MM.1S (cell line): ENCODE data around the gene GPR32.

Experiments used
- DNase-seq: peaks from one replicate; pipeline ENCODE4 v3.0.0-alpha.2; 2015
- H2AFZ ChIP-seq: fragments of 300-600 bp; sonication (generic); 2 replicates; pipeline ENCODE4 v1.6.0; 2016; ENCODE audit warnings: antibody characterized with exemption, low read length
- H3F3A ChIP-seq: fragments of 300-600 bp; sonication (generic); 2 replicates; pipeline ENCODE4 v1.6.1; 2016; ENCODE audit warnings: mild to moderate bottlenecking, antibody characterized with exemption, low read length, moderate library complexity, mixed read lengths; ENCODE audit not compliant: insufficient read depth
- H3K27ac ChIP-seq: fragments of 300-600 bp; sonication (generic); 2 replicates; pipeline ENCODE4 v1.5.1; 2016; ENCODE audit warnings: mild to moderate bottlenecking, low read length
- H3K27me3 ChIP-seq: fragments of 300-600 bp; sonication (generic); replicated peaks from 2 replicates; pipeline ENCODE4 v1.6.0; 2016; ENCODE audit warnings: low read length; ENCODE audit not compliant: insufficient read depth
- H3K36me3 ChIP-seq: fragments of 300-600 bp; sonication (generic); replicated peaks from 2 replicates; pipeline ENCODE4 v1.6.1; 2016; ENCODE audit warnings: mild to moderate bottlenecking, low read length, mixed read lengths; ENCODE audit not compliant: insufficient read depth
- H3K4me1 ChIP-seq: fragments of 300-600 bp; sonication (generic); 2 replicates; pipeline ENCODE4 v1.6.1; 2016; ENCODE audit warnings: low read length, mixed read lengths
- H3K4me2 ChIP-seq: fragments of 300-600 bp; sonication (generic); 2 replicates; pipeline ENCODE4 v1.6.0; 2016; ENCODE audit warnings: low read depth, low read length
- H3K4me3 ChIP-seq: fragments of 300-600 bp; sonication (generic); 2 replicates; pipeline ENCODE4 v1.5.1; 2016; ENCODE audit warnings: low read length, mixed read lengths
- H3K79me2 ChIP-seq: fragments of 300-600 bp; sonication (generic); 2 replicates; pipeline ENCODE4 v1.6.1; 2016; ENCODE audit warnings: mixed run types, low read length, mixed read lengths
- H3K9ac ChIP-seq: fragments of 300-600 bp; sonication (generic); 2 replicates; pipeline ENCODE4 v1.6.1; 2016; ENCODE audit warnings: low read length, mixed read lengths
- H3K9me2 ChIP-seq: fragments of 300-600 bp; sonication (generic); replicated peaks from 2 replicates; pipeline ENCODE4 v1.6.1; 2016; ENCODE audit warnings: mild to moderate bottlenecking, low read length, mixed read lengths; ENCODE audit not compliant: insufficient read depth
- H3K9me3 ChIP-seq: fragments of 300-600 bp; sonication (generic); replicated peaks from 2 replicates; pipeline ENCODE4 v1.6.1; 2016; ENCODE audit warnings: mild to moderate bottlenecking, low read length, mixed read lengths; ENCODE audit not compliant: insufficient read depth
- H4K20me1 ChIP-seq: fragments of 300-600 bp; sonication (generic); 2 replicates; pipeline ENCODE4 v1.6.1; 2016; ENCODE audit warnings: mild to moderate bottlenecking, low read length, moderate library complexity, mixed read lengths; ENCODE audit not compliant: insufficient read depth
- CTCF ChIP-seq: fragments of 300-600 bp; sonication (generic); IDR thresholded peaks from 2 replicates; pipeline ENCODE4 v1.5.1; 2016; ENCODE audit warnings: antibody characterized with exemption, low read length, mixed read lengths
- EZH2 ChIP-seq: fragments of 300-600 bp; sonication (generic); optimal IDR thresholded peaks from 2 replicates; pipeline ENCODE3; 2017; ENCODE audit warnings: low read depth, mild to moderate bottlenecking, antibody characterized with exemption, low read length, mixed read lengths
- EZH2phosphoT487 ChIP-seq: fragments of 300-600 bp; sonication (generic); IDR thresholded peaks from 2 replicates; pipeline ENCODE4 v1.6.1; 2018; ENCODE audit warnings: antibody characterized with exemption, low read length

Gene GPR32

GRCh38 chr19:50776131-50776530 is 5.9 kb downstream of the GPR32 start:
- H4K20me1 ChIP-seq: no peaks in the 10 kb centered on the region
- no peaks in the 10 kb centered on the region for H3K4me1 ChIP-seq
- no peak overlapping the region for H2AFZ ChIP-seq
- no peak for TF ChIP-seq EZH2phosphoT487
- no peak for TF ChIP-seq CTCF
- no peak for TF ChIP-seq EZH2
- no peaks in the 10 kb centered on the region for H3K79me2 ChIP-seq
- H3K27ac ChIP-seq: no peak overlapping the region
- no peak overlapping the region for H3K4me2 ChIP-seq
- DNase-seq: no peak
- H3F3A ChIP-seq: no peaks in the 10 kb centered on the region
- no peaks in the 10 kb centered on the region for H3K9me3 ChIP-seq
- no peak overlapping the region for H3K4me3 ChIP-seq
- no peak overlapping the region for H3K9ac ChIP-seq
- H3K36me3 ChIP-seq: no peaks in the 10 kb centered on the region
- peaks cover 79% of the 10 kb centered on the region for H3K27me3 ChIP-seq
- no peaks in the 10 kb centered on the region for H3K9me2 ChIP-seq

- H3K27me3 ChIP-seq: peaks cover 91% of the 10 kb centered on the region
- H3K9ac ChIP-seq: no peak overlapping the region
- H3K79me2 ChIP-seq: no peaks in the 10 kb centered on the region
- H3K9me2 ChIP-seq: no peaks in the 10 kb centered on the region
- H3K9me3 ChIP-seq: no peaks in the 10 kb centered on the region
- no peaks in the 10 kb centered on the region for H3K36me3 ChIP-seq
- no peak overlapping the region for H3K27ac ChIP-seq
- H3K4me1 ChIP-seq: no peaks in the 10 kb centered on the region
- H2AFZ ChIP-seq: no peak overlapping the region
- no peak overlapping the region for H3K4me2 ChIP-seq
- DNase-seq: no peak
- H3F3A ChIP-seq: no peaks in the 10 kb centered on the region
- no peaks in the 10 kb centered on the region for H4K20me1 ChIP-seq
- no peak for TF ChIP-seq CTCF
- no peak for TF ChIP-seq EZH2
- no peak for TF ChIP-seq EZH2phosphoT487
- no peak overlapping the region for H3K4me3 ChIP-seq
Measured at GRCh38 chr19:50777261-50777660, 7.0 kb downstream of the GPR32 start.

GRCh38 chr19:50777830-50778303 is 7.6 kb downstream of the GPR32 start:
- peaks cover 93% of the 10 kb centered on the region for H3K27me3 ChIP-seq

More at GRCh38 chr19:50777830-50778303, 7.6 kb downstream of the GPR32 start:
- Histone ChIP-seq H3K9ac (no peak overlapping the region), H3K79me2 (no peaks in the 10 kb centered on the region), H4K20me1 (no peaks in the 10 kb centered on the region), H2AFZ (no peak overlapping the region), H3K27ac (no peak overlapping the region), H3K9me2 (no peaks in the 10 kb centered on the region), H3K36me3 (no peaks in the 10 kb centered on the region), H3K4me2 (no peak overlapping the region), H3K9me3 (no peaks in the 10 kb centered on the region), H3K4me1 (no peaks in the 10 kb centered on the region), H3F3A (no peaks in the 10 kb centered on the region), H3K4me3 (no peak overlapping the region)
- no peak for DNase-seq
- TF ChIP-seq EZH2 (no peak), CTCF (no peak), EZH2phosphoT487 (no peak)
